DND-41 (cell line): ENCODE measurements around the gene UPK1A.

Source experiments
- ATAC-seq: fragments of 200-7000 bp; cut with Tn5 transposase; 3 replicates; pipeline ENCODE4 v1.9.1; 2021; ENCODE audit warnings: low read depth; ENCODE audit not compliant: insufficient read depth
- DNase-seq: peaks from one replicate; pipeline ENCODE4 v3.0.0-alpha.2; 2020
- H2AFZ ChIP-seq: 2 replicates; pipeline ENCODE4 v1.6.0; 2012; ENCODE audit warnings: low read depth, low read length
- H3K27ac ChIP-seq: 2 replicates; pipeline ENCODE4 v1.5.1; 2012; ENCODE audit warnings: low read length, inconsistent platforms
- H3K27me3 ChIP-seq: fragments of 200-600 bp; sonication (generic); 2 replicates; pipeline ENCODE4 v1.6.0; 2012; ENCODE audit warnings: low read length, mild to moderate bottlenecking, inconsistent platforms; ENCODE audit not compliant: insufficient read depth, poor library complexity
- H3K36me3 ChIP-seq: 2 replicates; pipeline ENCODE4 v1.5.1; 2012; ENCODE audit warnings: low read length, inconsistent platforms; ENCODE audit not compliant: insufficient read depth
- H3K4me1 ChIP-seq: 2 replicates; pipeline ENCODE4 v1.5.1; 2012; ENCODE audit warnings: mild to moderate bottlenecking, low read length; ENCODE audit not compliant: insufficient read depth
- H3K4me2 ChIP-seq: 2 replicates; pipeline ENCODE4 v1.6.0; 2012; ENCODE audit warnings: mild to moderate bottlenecking, moderate library complexity, low read length, inconsistent platforms; ENCODE audit not compliant: insufficient read depth
- H3K4me3 ChIP-seq, 2 experiments: fragments of 200-600 bp in 1 of 2; shearing (Covaris generic) in 1 of 2; 2 replicates each; pipeline ENCODE4 v1.5.1; 2012 to 2016; ENCODE audit warnings: inconsistent platforms in 2 of 2, low read length in 2 of 2, mild to moderate bottlenecking in 2 of 2, low read depth in 1 of 2, moderate library complexity in 1 of 2
- H3K79me2 ChIP-seq: 2 replicates; pipeline ENCODE4 v1.6.0; 2012; ENCODE audit warnings: low read length, inconsistent platforms; ENCODE audit not compliant: insufficient read depth
- H3K9ac ChIP-seq: 2 replicates; pipeline ENCODE4 v1.6.0; 2012; ENCODE audit warnings: low read depth, mild to moderate bottlenecking, inconsistent platforms, low read length, moderate library complexity
- H3K9me3 ChIP-seq: 2 replicates; pipeline ENCODE4 v1.5.1; 2012; ENCODE audit warnings: low read length, moderate library complexity, mild to moderate bottlenecking, inconsistent platforms; ENCODE audit not compliant: insufficient read depth, severe bottlenecking
- H4K20me1 ChIP-seq: 2 replicates; pipeline ENCODE4 v1.6.0; 2012; ENCODE audit warnings: low read length; ENCODE audit not compliant: insufficient read depth
- EZH2 ChIP-seq: IDR thresholded peaks from 3 replicates; pipeline ENCODE4 v1.6.1; 2012; ENCODE audit warnings: borderline replicate concordance, low read depth, mild to moderate bottlenecking, moderate library complexity, low read length, inconsistent platforms; ENCODE audit not compliant: severe bottlenecking
- TF ChIP-seq, protein P1 (sequence below): IDR thresholded peaks from 2 replicates; pipeline ENCODE4 v1.5.1; 2012; ENCODE audit warnings: borderline replicate concordance, low read length, moderate library complexity, mild to moderate bottlenecking; ENCODE audit not compliant: poor library complexity, severe bottlenecking; ENCODE audit errors: extremely low read depth

The UPK1A gene

DNA sequence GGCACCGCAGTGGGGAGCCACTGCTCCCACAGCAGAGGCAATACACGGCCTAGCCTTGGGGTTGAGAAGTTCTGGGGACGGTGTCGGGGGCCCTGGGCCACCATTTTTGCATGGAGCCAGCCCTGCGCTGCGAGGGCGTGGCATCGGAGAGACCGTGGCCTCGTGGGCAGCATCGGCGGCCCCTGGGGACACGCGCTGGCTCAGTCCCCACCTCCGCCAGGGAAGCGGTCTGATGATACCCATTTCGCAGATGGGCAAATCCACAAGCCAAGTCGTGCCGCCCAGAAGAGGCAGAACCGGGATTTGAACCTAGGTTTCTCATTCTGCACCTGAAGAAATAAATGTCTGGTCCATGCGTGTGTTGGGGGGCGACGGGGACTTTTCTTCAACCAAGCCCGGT lies 1.2 kb upstream of the UPK1A start:
- no peak overlapping the region for H3K4me2 ChIP-seq
- H3K4me3 ChIP-seq = no peak overlapping the region
- H3K9me3 ChIP-seq = no peaks in the 10 kb centered on the region
- H3K36me3 ChIP-seq = peaks cover 9% of the 10 kb centered on the region; the same call in 1 of the 2 replicates
- H3K27ac ChIP-seq = no peak overlapping the region
- H3K79me2 ChIP-seq = no peaks in the 10 kb centered on the region
- no peak overlapping the region for H2AFZ ChIP-seq
- TF ChIP-seq, protein P1, sequence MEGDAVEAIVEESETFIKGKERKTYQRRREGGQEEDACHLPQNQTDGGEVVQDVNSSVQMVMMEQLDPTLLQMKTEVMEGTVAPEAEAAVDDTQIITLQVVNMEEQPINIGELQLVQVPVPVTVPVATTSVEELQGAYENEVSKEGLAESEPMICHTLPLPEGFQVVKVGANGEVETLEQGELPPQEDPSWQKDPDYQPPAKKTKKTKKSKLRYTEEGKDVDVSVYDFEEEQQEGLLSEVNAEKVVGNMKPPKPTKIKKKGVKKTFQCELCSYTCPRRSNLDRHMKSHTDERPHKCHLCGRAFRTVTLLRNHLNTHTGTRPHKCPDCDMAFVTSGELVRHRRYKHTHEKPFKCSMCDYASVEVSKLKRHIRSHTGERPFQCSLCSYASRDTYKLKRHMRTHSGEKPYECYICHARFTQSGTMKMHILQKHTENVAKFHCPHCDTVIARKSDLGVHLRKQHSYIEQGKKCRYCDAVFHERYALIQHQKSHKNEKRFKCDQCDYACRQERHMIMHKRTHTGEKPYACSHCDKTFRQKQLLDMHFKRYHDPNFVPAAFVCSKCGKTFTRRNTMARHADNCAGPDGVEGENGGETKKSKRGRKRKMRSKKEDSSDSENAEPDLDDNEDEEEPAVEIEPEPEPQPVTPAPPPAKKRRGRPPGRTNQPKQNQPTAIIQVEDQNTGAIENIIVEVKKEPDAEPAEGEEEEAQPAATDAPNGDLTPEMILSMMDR = no peak
- TF ChIP-seq EZH2 = no peak
- ATAC-seq (no peak), DNase-seq (no peak)
- H4K20me1 ChIP-seq = 0 out of 2 replicates have a peak, but pooled peaks cover 4% of the 10 kb centered on the region
- H3K9ac ChIP-seq = no peak overlapping the region
- no peaks in the 10 kb centered on the region for H3K4me1 ChIP-seq
- H3K27me3 ChIP-seq = no peaks in the 10 kb centered on the region

DNA sequence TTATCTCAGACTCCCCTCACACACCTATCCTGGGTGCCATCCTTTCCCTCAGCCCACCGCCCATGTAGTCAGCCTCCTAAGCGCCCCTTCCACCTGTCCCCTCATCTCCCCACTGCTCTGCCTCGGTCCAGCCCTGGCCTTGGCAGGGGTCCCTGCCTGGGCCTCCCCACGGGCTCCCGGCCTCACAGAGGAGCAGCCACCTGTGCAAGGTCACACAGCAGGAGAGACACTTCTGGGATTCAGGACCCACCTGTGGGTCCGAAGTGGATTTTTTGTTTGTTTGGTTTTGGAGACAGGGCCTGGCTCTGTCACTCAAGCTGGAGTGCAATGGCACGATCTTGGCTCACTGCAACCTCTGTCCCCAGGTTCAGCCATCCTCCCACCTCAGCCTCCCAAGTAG lies 713 bp upstream of the UPK1A start:
- no peak overlapping the region for H3K4me2 ChIP-seq
- no peaks in the 10 kb centered on the region for H3K79me2 ChIP-seq
- H3K36me3 ChIP-seq = peaks cover 9% of the 10 kb centered on the region; the same call in 1 of the 2 replicates
- H3K27me3 ChIP-seq = no peaks in the 10 kb centered on the region
- DNase-seq (no peak), ATAC-seq (no peak)
- no peak overlapping the region for H3K27ac ChIP-seq
- H3K9ac ChIP-seq = no peak overlapping the region
- H2AFZ ChIP-seq = no peak overlapping the region
- H3K9me3 ChIP-seq = no peaks in the 10 kb centered on the region
- H4K20me1 ChIP-seq = 0 out of 2 replicates have a peak, but pooled peaks cover 4% of the 10 kb centered on the region
- H3K4me3 ChIP-seq = no peak overlapping the region
- no peaks in the 10 kb centered on the region for H3K4me1 ChIP-seq
- TF ChIP-seq, protein P1 = no peak
- TF ChIP-seq EZH2 = no peak

DNA sequence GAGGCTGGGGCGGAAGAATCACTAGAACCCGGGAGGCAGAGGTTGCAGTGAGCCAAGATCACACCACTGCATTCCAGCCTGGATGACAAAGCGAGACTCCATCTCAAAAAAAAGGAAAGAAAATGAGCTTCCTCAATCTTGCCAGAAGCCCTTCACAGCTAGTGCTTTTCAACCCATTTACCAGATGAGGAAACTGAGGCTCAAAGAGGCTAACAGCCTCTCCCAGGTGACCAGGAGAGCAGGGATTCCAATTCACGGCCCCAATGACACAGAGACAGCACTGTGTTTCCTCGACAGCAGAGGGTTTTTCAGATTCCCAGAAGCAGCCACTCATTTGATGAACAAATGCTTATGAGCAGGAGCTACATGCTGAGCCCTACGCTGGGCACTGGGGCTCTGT lies 3.2 kb downstream of the UPK1A start:
- H3K27ac ChIP-seq = no peak overlapping the region
- no peak overlapping the region for H2AFZ ChIP-seq
- no peaks in the 10 kb centered on the region for H3K9me3 ChIP-seq
- H3K9ac ChIP-seq = no peak overlapping the region
- TF ChIP-seq EZH2 = no peak
- TF ChIP-seq, protein P1 = no peak
- no peaks in the 10 kb centered on the region for H3K36me3 ChIP-seq
- 0 out of 2 replicates have a peak, but pooled peaks cover 4% of the 10 kb centered on the region for H4K20me1 ChIP-seq
- no peaks in the 10 kb centered on the region for H3K27me3 ChIP-seq
- H3K4me3 ChIP-seq = no peak overlapping the region
- H3K4me2 ChIP-seq = no peak overlapping the region
- H3K4me1 ChIP-seq = no peaks in the 10 kb centered on the region
- no peaks in the 10 kb centered on the region for H3K79me2 ChIP-seq
- ATAC-seq (no peak), DNase-seq (no peak)

DNA sequence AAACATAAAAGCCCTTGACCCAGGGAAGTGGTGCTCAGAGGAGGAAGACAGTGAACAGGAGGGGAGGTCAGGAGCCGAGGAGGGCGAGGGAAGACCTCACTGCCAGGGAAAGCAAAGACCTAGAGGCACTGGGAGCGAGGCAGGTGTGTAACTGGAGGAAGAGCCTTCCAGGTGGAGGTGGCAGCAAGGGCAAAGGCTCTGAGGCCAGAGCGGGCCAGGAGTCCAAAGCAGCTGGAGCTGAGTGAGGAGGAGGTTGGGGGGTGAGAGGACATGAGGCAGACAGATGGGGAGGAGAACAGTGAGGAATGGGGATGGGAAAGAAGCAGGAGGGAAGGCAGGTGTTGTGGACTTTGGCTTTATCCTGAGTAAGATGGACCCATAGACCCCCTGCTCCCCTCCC lies 3.7 kb downstream of the UPK1A start:
- TF ChIP-seq, protein P1 = no peak
- no peak for TF ChIP-seq EZH2
- Histone ChIP-seq H3K4me1 (no peaks in the 10 kb centered on the region), H3K9ac (no peak overlapping the region), H3K27ac (no peak overlapping the region), H3K4me3 (no peak overlapping the region), H3K36me3 (no peaks in the 10 kb centered on the region), H4K20me1 (0 out of 2 replicates have a peak, but pooled peaks cover 4% of the 10 kb centered on the region), H3K9me3 (no peaks in the 10 kb centered on the region), H3K79me2 (no peaks in the 10 kb centered on the region), H3K27me3 (no peaks in the 10 kb centered on the region), H3K4me2 (no peak overlapping the region), H2AFZ (no peak overlapping the region)
- DNase-seq = no peak
- no peak for ATAC-seq
